ENCODE results near the gene ENPP1.

ENPP1 gene

GRCh38 chr6:131840936-131841583 is 33.2 kb downstream of the ENPP1 start:
- DNase-seq (ENCODE audit: extremely low read depth, low read depth): no peak
- TF ChIP-seq CTCF (IDR thresholded peaks at IDR 0.05; ENCODE audit: low read depth, low read length): no peak

DNA sequence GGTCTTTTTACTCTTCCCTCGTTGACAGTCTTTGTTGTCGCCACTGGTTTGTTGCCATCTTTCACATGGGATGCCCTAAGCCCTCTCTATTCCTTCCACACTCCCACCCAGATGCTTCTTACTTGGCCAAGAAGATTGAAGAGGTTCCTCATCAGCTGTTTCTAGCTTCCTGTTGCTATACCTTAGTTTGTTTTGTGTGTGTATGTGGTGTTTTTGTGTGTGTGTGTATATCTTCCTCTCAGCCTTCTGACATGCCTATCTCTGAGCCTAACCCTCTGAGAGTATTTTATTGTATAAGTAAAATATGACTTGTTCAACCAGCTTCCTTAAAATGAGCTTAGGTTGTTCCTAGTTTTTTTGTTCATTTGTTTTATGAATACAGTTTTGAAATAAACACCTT is 35.9 kb downstream of the ENPP1 start:
- no peak for DNase-seq (ENCODE audit: extremely low read depth, low read depth)
- TF ChIP-seq CTCF (IDR thresholded peaks at IDR 0.05; ENCODE audit: low read depth, low read length): no peak

DNA sequence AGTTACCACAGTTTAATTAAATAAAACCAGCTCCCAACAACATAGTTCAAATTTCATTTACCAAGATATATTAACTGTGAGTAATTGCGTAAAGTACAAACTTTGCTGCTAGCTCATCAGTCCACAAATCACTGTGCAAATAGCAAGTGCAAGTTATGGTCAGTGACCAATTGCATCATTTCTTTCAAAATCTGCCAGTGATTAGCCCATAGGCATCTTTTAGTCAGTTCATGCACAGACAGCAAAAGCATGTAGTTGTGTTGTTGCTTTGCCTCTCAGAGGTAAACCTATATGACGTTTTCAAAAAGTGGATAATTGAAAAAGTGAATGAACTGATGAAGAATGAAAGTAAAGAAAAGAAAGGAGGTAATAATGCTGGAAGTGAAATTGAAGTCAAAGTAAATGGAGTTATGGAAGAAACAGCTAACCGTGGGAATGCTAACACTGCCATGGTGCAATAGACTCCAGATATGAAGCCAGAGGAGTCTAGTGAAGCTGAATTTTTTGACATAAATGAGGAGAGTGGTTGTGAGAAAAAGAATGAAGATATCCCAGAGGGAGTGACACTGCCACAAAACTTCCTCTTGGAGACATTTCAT is 36.5 kb downstream of the ENPP1 start:
- peak; percentile 56 for DNase-seq (ENCODE audit: extremely low read depth, low read depth)
- no peak for TF ChIP-seq CTCF (IDR thresholded peaks at IDR 0.05; ENCODE audit: low read depth, low read length)

- DNase-seq (ENCODE audit: extremely low read depth, low read depth): no peak
- no peak for TF ChIP-seq CTCF (IDR thresholded peaks at IDR 0.05; ENCODE audit: low read depth, low read length)
Measured at GRCh38 chr6:131846023-131846663, 38.3 kb downstream of the ENPP1 start.

- no peak for DNase-seq (ENCODE audit: extremely low read depth, low read depth)
- TF ChIP-seq CTCF (IDR thresholded peaks at IDR 0.05; ENCODE audit: low read depth, low read length): no peak
Measured at GRCh38 chr6:131846905-131847304, 39.1 kb downstream of the ENPP1 start.

GRCh38 chr6:131849799-131850198 is 42.0 kb downstream of the ENPP1 start:
- no peak for DNase-seq (ENCODE audit: extremely low read depth, low read depth)
- TF ChIP-seq CTCF (IDR thresholded peaks at IDR 0.05; ENCODE audit: low read depth, low read length): no peak

DNA sequence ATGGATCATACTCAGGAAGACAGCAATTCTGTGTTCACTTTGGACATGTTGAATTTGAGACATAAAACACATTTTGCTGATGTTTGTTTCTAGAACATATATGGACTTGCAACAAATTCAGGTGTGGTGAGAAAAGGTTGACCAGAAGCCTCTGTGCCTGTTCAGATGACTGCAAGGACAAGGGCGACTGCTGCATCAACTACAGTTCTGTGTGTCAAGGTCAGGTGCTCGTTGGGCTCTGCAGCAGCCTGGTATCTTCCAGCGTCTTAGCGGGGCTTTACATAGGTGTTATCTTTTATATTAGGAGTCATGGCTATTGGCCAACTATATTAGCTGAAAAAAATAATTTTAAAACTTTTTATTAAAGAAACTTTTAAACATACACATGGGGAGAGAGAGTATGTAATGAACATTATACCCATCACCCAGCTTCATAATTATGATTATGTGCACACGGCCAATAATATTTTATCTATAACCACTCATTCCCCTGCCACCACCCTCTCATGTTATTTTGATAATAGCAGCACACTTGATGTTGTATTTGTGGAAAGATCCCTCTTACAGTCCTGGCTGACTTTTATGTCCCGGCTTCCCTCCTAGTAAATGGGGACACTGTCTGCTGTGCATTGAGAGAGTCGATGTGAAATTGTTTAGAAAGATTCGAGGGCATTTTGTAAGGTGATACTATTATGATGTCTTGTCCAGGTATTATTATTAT is 43.4 kb downstream of the ENPP1 start:
- no peak for DNase-seq (ENCODE audit: extremely low read depth, low read depth)
- TF ChIP-seq CTCF (IDR thresholded peaks at IDR 0.05; ENCODE audit: low read depth, low read length): no peak
